ENCODE data around the gene PTHLH.

The PTHLH gene

GRCh38 chr12:27999970-28000369 is 27.4 kb upstream of the PTHLH start:
- Histone ChIP-seq H3K4me1 (ENCODE audit: low read depth, poor library complexity, severe bottlenecking) (no peaks in the 10 kb centered on the region), H3K36me3 (ENCODE audit: insufficient read depth) (no peaks in the 10 kb centered on the region), H3K4me3 (IDR thresholded peaks at IDR 0.05; ENCODE audit: insufficient read depth, low read depth, low read length) (no peak overlapping the region), H3K27ac (no peak overlapping the region), H3K27me3 (ENCODE audit: insufficient read depth, low read depth) (no peaks in the 10 kb centered on the region), H3K9ac (no peak overlapping the region), H3K79me2 (ENCODE audit: insufficient read depth, low read depth) (no peaks in the 10 kb centered on the region), H2AFZ (ENCODE audit: low read depth) (no peak overlapping the region), H4K20me1 (ENCODE audit: insufficient read depth) (no peaks in the 10 kb centered on the region), H3K4me2 (no peak overlapping the region)
- no peak for TF ChIP-seq CTCF (conservative IDR thresholded peaks at IDR 0.05; ENCODE audit: low read depth, low read length)

- Histone ChIP-seq H4K20me1 (ENCODE audit: insufficient read depth) (no peaks in the 10 kb centered on the region), H3K79me2 (ENCODE audit: insufficient read depth, low read depth) (no peaks in the 10 kb centered on the region), H3K27ac (no peak overlapping the region), H3K27me3 (ENCODE audit: insufficient read depth, low read depth) (no peaks in the 10 kb centered on the region), H3K36me3 (ENCODE audit: insufficient read depth) (no peaks in the 10 kb centered on the region), H2AFZ (ENCODE audit: low read depth) (no peak overlapping the region), H3K4me3 (IDR thresholded peaks at IDR 0.05; ENCODE audit: insufficient read depth, low read depth, low read length) (no peak overlapping the region), H3K4me2 (no peak overlapping the region), H3K4me1 (ENCODE audit: low read depth, poor library complexity, severe bottlenecking) (no peaks in the 10 kb centered on the region), H3K9ac (no peak overlapping the region)
- TF ChIP-seq CTCF (conservative IDR thresholded peaks at IDR 0.05; ENCODE audit: low read depth, low read length) = no peak
Observed at GRCh38 chr12:27999521-27999920, 27.0 kb upstream of the PTHLH start.

- Histone ChIP-seq H3K79me2 (ENCODE audit: insufficient read depth, low read depth) (no peaks in the 10 kb centered on the region), H3K36me3 (ENCODE audit: insufficient read depth) (no peaks in the 10 kb centered on the region), H3K27me3 (ENCODE audit: insufficient read depth, low read depth) (no peaks in the 10 kb centered on the region), H3K4me1 (ENCODE audit: low read depth, poor library complexity, severe bottlenecking) (no peaks in the 10 kb centered on the region), H3K9ac (no peak overlapping the region), H3K4me3 (IDR thresholded peaks at IDR 0.05; ENCODE audit: insufficient read depth, low read depth, low read length) (no peak overlapping the region), H4K20me1 (ENCODE audit: insufficient read depth) (no peaks in the 10 kb centered on the region), H3K27ac (no peak overlapping the region), H3K4me2 (no peak overlapping the region), H2AFZ (ENCODE audit: low read depth) (no peak overlapping the region)
- TF ChIP-seq CTCF (conservative IDR thresholded peaks at IDR 0.05; ENCODE audit: low read depth, low read length) = no peak
Observed at GRCh38 chr12:27998658-27999057, 26.1 kb upstream of the PTHLH start.

GRCh38 chr12:27998170-27998569 is 25.6 kb upstream of the PTHLH start:
- H3K27ac ChIP-seq = no peak overlapping the region
- H2AFZ ChIP-seq (ENCODE audit: low read depth) = no peak overlapping the region
- no peak for TF ChIP-seq CTCF (conservative IDR thresholded peaks at IDR 0.05; ENCODE audit: low read depth, low read length)
- H3K36me3 ChIP-seq (ENCODE audit: insufficient read depth) = no peaks in the 10 kb centered on the region
- no peak overlapping the region for H3K4me2 ChIP-seq
- H3K9ac ChIP-seq = no peak overlapping the region
- H3K4me1 ChIP-seq (ENCODE audit: low read depth, poor library complexity, severe bottlenecking) = no peaks in the 10 kb centered on the region
- H4K20me1 ChIP-seq (ENCODE audit: insufficient read depth) = no peaks in the 10 kb centered on the region
- no peaks in the 10 kb centered on the region for H3K27me3 ChIP-seq (ENCODE audit: insufficient read depth, low read depth)
- no peak overlapping the region for H3K4me3 ChIP-seq (IDR thresholded peaks at IDR 0.05; ENCODE audit: insufficient read depth, low read depth, low read length)
- no peaks in the 10 kb centered on the region for H3K79me2 ChIP-seq (ENCODE audit: insufficient read depth, low read depth)

- no peak overlapping the region for H2AFZ ChIP-seq (ENCODE audit: low read depth)
- TF ChIP-seq CTCF (conservative IDR thresholded peaks at IDR 0.05; ENCODE audit: low read depth, low read length) = no peak
Observed at GRCh38 chr12:27996761-27997160, 24.2 kb upstream of the PTHLH start.

More at GRCh38 chr12:27996761-27997160, 24.2 kb upstream of the PTHLH start:
- H3K27me3 ChIP-seq (ENCODE audit: insufficient read depth, low read depth) = no peaks in the 10 kb centered on the region
- no peaks in the 10 kb centered on the region for H3K79me2 ChIP-seq (ENCODE audit: insufficient read depth, low read depth)
- H3K4me2 ChIP-seq = no peak overlapping the region
- no peak overlapping the region for H3K27ac ChIP-seq
- no peaks in the 10 kb centered on the region for H3K4me1 ChIP-seq (ENCODE audit: low read depth, poor library complexity, severe bottlenecking)
- no peak overlapping the region for H3K4me3 ChIP-seq (IDR thresholded peaks at IDR 0.05; ENCODE audit: insufficient read depth, low read depth, low read length)
- H4K20me1 ChIP-seq (ENCODE audit: insufficient read depth) = no peaks in the 10 kb centered on the region
- no peak overlapping the region for H3K9ac ChIP-seq
- H3K36me3 ChIP-seq (ENCODE audit: insufficient read depth) = no peaks in the 10 kb centered on the region
